Measurements from ENCODE around the gene SPSB2. TPM values are rescaled to one million over a fixed set of nuclear protein-coding genes. Genes with fewer than 3 reads are reported as not detected.
A peak's percentile ranks its signal among the peaks of the same experiment; 100 is the strongest.

SPSB2 gene
- total and polyA plus RNA-seq, 9 of the 15 experiments (the other 6 are each of a cell fraction or from before 2014, with no cell fraction given) = 0.10 to 10.6 (median 1.9) TPM

GRCh38 chr12:6851153-6851920 lies 21.8 kb downstream of the SPSB2 start, which contains the start of gene CDCA3 (continued):
- TF ChIP-seq GATAD2B (IDR thresholded peaks at IDR 0.05; ENCODE audit: borderline replicate concordance) = no peak; the same call in 1 of the 2 replicates
- TF ChIP-seq SMAD4 (CRISPR knock-in tag; conservative IDR thresholded peaks at IDR 0.05) = no peak
- TF ChIP-seq ZNF644 (tag; IDR thresholded peaks at IDR 0.05; ENCODE audit: low read depth) = no peak
- TF ChIP-seq FOXM1 (IDR thresholded peaks at IDR 0.05; ENCODE audit: low read depth) = peak; percentile 86
- TF ChIP-seq FOXM1 (CRISPR knock-in tag; IDR thresholded peaks at IDR 0.05; ENCODE audit: low read depth) = no peak
- TF ChIP-seq, protein P1, sequence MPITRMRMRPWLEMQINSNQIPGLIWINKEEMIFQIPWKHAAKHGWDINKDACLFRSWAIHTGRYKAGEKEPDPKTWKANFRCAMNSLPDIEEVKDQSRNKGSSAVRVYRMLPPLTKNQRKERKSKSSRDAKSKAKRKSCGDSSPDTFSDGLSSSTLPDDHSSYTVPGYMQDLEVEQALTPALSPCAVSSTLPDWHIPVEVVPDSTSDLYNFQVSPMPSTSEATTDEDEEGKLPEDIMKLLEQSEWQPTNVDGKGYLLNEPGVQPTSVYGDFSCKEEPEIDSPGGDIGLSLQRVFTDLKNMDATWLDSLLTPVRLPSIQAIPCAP (CRISPR knock-in tag; IDR thresholded peaks at IDR 0.05; ENCODE audit: borderline replicate concordance) = no peak
- no peak for TF ChIP-seq ZNF561 (CRISPR knock-in tag; conservative IDR thresholded peaks at IDR 0.05)
- peak; percentile 66; the same call in 1 of the 2 replicates for TF ChIP-seq KLF13 (tag; IDR thresholded peaks at IDR 0.05; ENCODE audit: borderline replicate concordance, low read depth)
- TF ChIP-seq STAT5B (CRISPR knock-in tag; IDR thresholded peaks at IDR 0.05) = no peak
- no peak for TF ChIP-seq ZNF253 (CRISPR knock-in tag; conservative IDR thresholded peaks at IDR 0.05)
- no peak for TF ChIP-seq MAFK (IDR thresholded peaks at IDR 0.05; ENCODE audit: low read length)
- TF ChIP-seq BDP1 (IDR thresholded peaks at IDR 0.05; ENCODE audit: insufficient read depth, insufficient read length) = no peak
- TF ChIP-seq JUND (IDR thresholded peaks at IDR 0.05; ENCODE audit: borderline replicate concordance, low read depth, low read length) = no peak
- TF ChIP-seq JUND (tag; IDR thresholded peaks at IDR 0.05; ENCODE audit: borderline replicate concordance, low read depth, low read length) = 0 out of 3 replicates have a peak, but pooled peaks have one; percentile 26
- 0 out of 2 replicates have a peak, but pooled peaks have one; percentile 29 for TF ChIP-seq ZFX (CRISPR knock-in tag; IDR thresholded peaks at IDR 0.05)
- no peak for TF ChIP-seq PHF21A (IDR thresholded peaks at IDR 0.05; ENCODE audit: borderline replicate concordance, low read depth)
- no peak for TF ChIP-seq NBN (IDR thresholded peaks at IDR 0.05; ENCODE audit: low read depth)
- no peak for TF ChIP-seq KAT7 (CRISPR knock-in tag; IDR thresholded peaks at IDR 0.05; ENCODE audit: borderline replicate concordance)
- TF ChIP-seq ZNF354B (CRISPR knock-in tag; IDR thresholded peaks at IDR 0.05) = no peak
- TF ChIP-seq PHTF2 (CRISPR knock-in tag; IDR thresholded peaks at IDR 0.05) = no peak
- TF ChIP-seq ATF7 (IDR thresholded peaks at IDR 0.05) = peak; percentile 50; the same call in 1 of the 2 replicates
- TF ChIP-seq ZBTB17 (CRISPR knock-in tag; IDR thresholded peaks at IDR 0.05) = no peak
- TF ChIP-seq RFX5 (IDR thresholded peaks at IDR 0.05; ENCODE audit: low read depth, low read length) = no peak
- TF ChIP-seq EWSR1 (IDR thresholded peaks at IDR 0.05; ENCODE audit: borderline replicate concordance, low read depth, partially characterized antibody) = no peak
- TF ChIP-seq HMGN3 (IDR thresholded peaks at IDR 0.05; ENCODE audit: borderline replicate concordance, extremely low read depth, insufficient read length, low read depth, low read length) = no peak
- TF ChIP-seq CREB1 (IDR thresholded peaks at IDR 0.05) = peak; percentile 55; the same call in 1 of the 2 replicates
- TF ChIP-seq CREB1 (CRISPR knock-in tag; IDR thresholded peaks at IDR 0.05) = peak; percentile 87
- TF ChIP-seq, protein P2, sequence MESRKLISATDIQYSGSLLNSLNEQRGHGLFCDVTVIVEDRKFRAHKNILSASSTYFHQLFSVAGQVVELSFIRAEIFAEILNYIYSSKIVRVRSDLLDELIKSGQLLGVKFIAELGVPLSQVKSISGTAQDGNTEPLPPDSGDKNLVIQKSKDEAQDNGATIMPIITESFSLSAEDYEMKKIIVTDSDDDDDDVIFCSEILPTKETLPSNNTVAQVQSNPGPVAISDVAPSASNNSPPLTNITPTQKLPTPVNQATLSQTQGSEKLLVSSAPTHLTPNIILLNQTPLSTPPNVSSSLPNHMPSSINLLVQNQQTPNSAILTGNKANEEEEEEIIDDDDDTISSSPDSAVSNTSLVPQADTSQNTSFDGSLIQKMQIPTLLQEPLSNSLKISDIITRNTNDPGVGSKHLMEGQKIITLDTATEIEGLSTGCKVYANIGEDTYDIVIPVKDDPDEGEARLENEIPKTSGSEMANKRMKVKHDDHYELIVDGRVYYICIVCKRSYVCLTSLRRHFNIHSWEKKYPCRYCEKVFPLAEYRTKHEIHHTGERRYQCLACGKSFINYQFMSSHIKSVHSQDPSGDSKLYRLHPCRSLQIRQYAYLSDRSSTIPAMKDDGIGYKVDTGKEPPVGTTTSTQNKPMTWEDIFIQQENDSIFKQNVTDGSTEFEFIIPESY (CRISPR knock-in tag; IDR thresholded peaks at IDR 0.05) = no peak
- no peak for TF ChIP-seq ARID2 (IDR thresholded peaks at IDR 0.05)

Data from K562 (cell line).